Stimulated activated CD4-positive, alpha-beta T cell treated with anti-CD3 and anti-CD28 coated beads, Interleukin-1b, Interleukin-23, amount 100 ng/mL, for 1 hour (primary cell): ENCODE measurements around the gene UGT1A5.
"Not testable (repeated sequence)": the region's sequence is repeated elsewhere in the genome, so short reads cannot be mapped to it uniquely, and the experiment has no call there.

Experiments
- DNase-seq, 2 donors: peaks; one replicate each; pipeline ENCODE4 v3.0.0-alpha.2; 2020; ENCODE audit warnings: low read depth in 2 of 2

The UGT1A5 gene

GRCh38 chr2:233693963-233694362 is 18.7 kb upstream of the UGT1A5 start:
- no peak for DNase-seq

GRCh38 chr2:233698740-233699139 is 14.0 kb upstream of the UGT1A5 start:
- no peak for DNase-seq

GRCh38 chr2:233699424-233700027 is 13.2 kb upstream of the UGT1A5 start:
- no peak for DNase-seq

GRCh38 chr2:233700028-233700635 is 12.6 kb upstream of the UGT1A5 start:
- no peak for DNase-seq

- DNase-seq = not testable (repeated sequence)
Observed at GRCh38 chr2:233700842-233701241, 11.9 kb upstream of the UGT1A5 start.

GRCh38 chr2:233702238-233702637 is 10.5 kb upstream of the UGT1A5 start:
- DNase-seq = no peak

- DNase-seq = no peak
Observed at GRCh38 chr2:233705911-233706506, 6.7 kb upstream of the UGT1A5 start.

GRCh38 chr2:233706720-233707119 is 6.0 kb upstream of the UGT1A5 start:
- DNase-seq = no peak

- DNase-seq = no peak
Observed at GRCh38 chr2:233707940-233708644, 4.6 kb upstream of the UGT1A5 start.

- DNase-seq = no peak
Observed at GRCh38 chr2:233708942-233709341, 3.8 kb upstream of the UGT1A5 start.

GRCh38 chr2:233711312-233712008 is 1.2 kb upstream of the UGT1A5 start:
- peak; percentile 30 to 45 for DNase-seq

- no peak for DNase-seq
Observed at GRCh38 chr2:233713262-233713615, 532 bp downstream of the UGT1A5 start.

- no peak for DNase-seq
Observed at GRCh38 chr2:233714121-233714520, 1.4 kb downstream of the UGT1A5 start.

GRCh38 chr2:233718552-233718951 is 5.8 kb downstream of the UGT1A5 start, which contains the start of gene UGT1A4:
TSS of gene UGT1A4 (plus strand) at chr2:233718736. CDS start at chr2:233718821, 85 bp downstream.
- no peak for DNase-seq

GRCh38 chr2:233728723-233729301 is 16.1 kb downstream of the UGT1A5 start, which contains the start of gene UGT1A3:
TSS of gene UGT1A3 (plus strand) at chr2:233729042. CDS start at chr2:233729127, 85 bp downstream.
- DNase-seq = no peak

GRCh38 chr2:233736868-233737653 is 24.4 kb downstream of the UGT1A5 start:
- not testable (repeated sequence) for DNase-seq

- no peak for DNase-seq
Observed at GRCh38 chr2:233740870-233741269, 28.2 kb downstream of the UGT1A5 start.

GRCh38 chr2:233743464-233744259 is 31.0 kb downstream of the UGT1A5 start:
- no peak for DNase-seq

GRCh38 chr2:233745073-233745755 is 32.5 kb downstream of the UGT1A5 start:
- no peak for DNase-seq
